ENCODE measurements around the gene KIF5B. TPM values are rescaled to one million over a fixed set of nuclear protein-coding genes. Genes with fewer than 3 reads are reported as not detected.
"Not testable (repeated sequence)": the region's sequence is repeated elsewhere in the genome, so short reads cannot be mapped to it uniquely, and the experiment has no call there.

Gene KIF5B
- total RNA-seq, 1 donor from 2014 or later: 103 TPM

GRCh38 chr10:31999070-31999660 lies 57.1 kb downstream of the KIF5B start:
- no peak for TF ChIP-seq CTCF (IDR thresholded peaks at IDR 0.05)
- Mint-ChIP-seq H3K4me1 (ENCODE audit: unreplicated experiment) (peaks cover 7% of the 10 kb centered on the region), H3K27ac (ENCODE audit: unreplicated experiment) (no peak overlapping the region), H3K27me3 (ENCODE audit: unreplicated experiment) (no peaks in the 10 kb centered on the region), H3K9me3 (ENCODE audit: unreplicated experiment) (no peaks in the 10 kb centered on the region), H3K36me3 (ENCODE audit: unreplicated experiment) (no peaks in the 10 kb centered on the region), H3K4me3 (ENCODE audit: unreplicated experiment) (no peak overlapping the region)
- DNase-seq (ENCODE audit: extremely low spot score, unreplicated experiment): no peak

- H3K9me3 Mint-ChIP-seq (ENCODE audit: unreplicated experiment): peaks cover 5% of the 10 kb centered on the region
- no peaks in the 10 kb centered on the region for H3K36me3 Mint-ChIP-seq (ENCODE audit: unreplicated experiment)
- no peaks in the 10 kb centered on the region for H3K27me3 Mint-ChIP-seq (ENCODE audit: unreplicated experiment)
- peaks cover 2% of the 10 kb centered on the region for H3K4me1 Mint-ChIP-seq (ENCODE audit: unreplicated experiment)
- TF ChIP-seq CTCF (IDR thresholded peaks at IDR 0.05): no peak
- no peak overlapping the region for H3K4me3 Mint-ChIP-seq (ENCODE audit: unreplicated experiment)
- no peak for DNase-seq (ENCODE audit: extremely low spot score, unreplicated experiment)
- no peak overlapping the region for H3K27ac Mint-ChIP-seq (ENCODE audit: unreplicated experiment)
Measured at GRCh38 chr10:31994926-31995325, 61.3 kb downstream of the KIF5B start.

GRCh38 chr10:31990937-31991336 lies 65.3 kb downstream of the KIF5B start:
- Mint-ChIP-seq H3K4me3 (ENCODE audit: unreplicated experiment) (no peak overlapping the region), H3K27me3 (ENCODE audit: unreplicated experiment) (no peaks in the 10 kb centered on the region), H3K9me3 (ENCODE audit: unreplicated experiment) (peaks cover 5% of the 10 kb centered on the region), H3K36me3 (ENCODE audit: unreplicated experiment) (no peaks in the 10 kb centered on the region), H3K27ac (ENCODE audit: unreplicated experiment) (no peak overlapping the region), H3K4me1 (ENCODE audit: unreplicated experiment) (no peaks in the 10 kb centered on the region)
- TF ChIP-seq CTCF (IDR thresholded peaks at IDR 0.05): no peak
- no peak for DNase-seq (ENCODE audit: extremely low spot score, unreplicated experiment)

- H3K27me3 Mint-ChIP-seq (ENCODE audit: unreplicated experiment); H3K9me3 Mint-ChIP-seq (ENCODE audit: unreplicated experiment); H3K4me3 Mint-ChIP-seq (ENCODE audit: unreplicated experiment); DNase-seq (ENCODE audit: extremely low spot score, unreplicated experiment); H3K4me1 Mint-ChIP-seq (ENCODE audit: unreplicated experiment); H3K36me3 Mint-ChIP-seq (ENCODE audit: unreplicated experiment); H3K27ac Mint-ChIP-seq (ENCODE audit: unreplicated experiment): not testable (repeated sequence)
Measured at GRCh38 chr10:31987786-31988185, 68.4 kb downstream of the KIF5B start.

- Mint-ChIP-seq H3K36me3 (ENCODE audit: unreplicated experiment) (no peaks in the 10 kb centered on the region), H3K4me1 (ENCODE audit: unreplicated experiment) (no peaks in the 10 kb centered on the region), H3K4me3 (ENCODE audit: unreplicated experiment) (no peak overlapping the region), H3K9me3 (ENCODE audit: unreplicated experiment) (peaks cover 4% of the 10 kb centered on the region), H3K27ac (ENCODE audit: unreplicated experiment) (no peak overlapping the region), H3K27me3 (ENCODE audit: unreplicated experiment) (no peaks in the 10 kb centered on the region)
- DNase-seq (ENCODE audit: extremely low spot score, unreplicated experiment): no peak
- TF ChIP-seq CTCF (IDR thresholded peaks at IDR 0.05): no peak
Measured at GRCh38 chr10:31982111-31982510, 74.1 kb downstream of the KIF5B start.

GRCh38 chr10:31980471-31980870 lies 75.8 kb downstream of the KIF5B start:
- no peak for DNase-seq (ENCODE audit: extremely low spot score, unreplicated experiment)
- no peaks in the 10 kb centered on the region for H3K36me3 Mint-ChIP-seq (ENCODE audit: unreplicated experiment)
- no peaks in the 10 kb centered on the region for H3K4me1 Mint-ChIP-seq (ENCODE audit: unreplicated experiment)
- no peak for TF ChIP-seq CTCF (IDR thresholded peaks at IDR 0.05)
- no peaks in the 10 kb centered on the region for H3K27me3 Mint-ChIP-seq (ENCODE audit: unreplicated experiment)
- no peak overlapping the region for H3K27ac Mint-ChIP-seq (ENCODE audit: unreplicated experiment)
- peaks cover 4% of the 10 kb centered on the region for H3K9me3 Mint-ChIP-seq (ENCODE audit: unreplicated experiment)
- no peak overlapping the region for H3K4me3 Mint-ChIP-seq (ENCODE audit: unreplicated experiment)

- not testable (repeated sequence) for H3K9me3 Mint-ChIP-seq (ENCODE audit: unreplicated experiment); H3K27ac Mint-ChIP-seq (ENCODE audit: unreplicated experiment)
Measured at GRCh38 chr10:31979071-31979470, 77.2 kb downstream of the KIF5B start.

More at GRCh38 chr10:31979071-31979470, 77.2 kb downstream of the KIF5B start:
- not testable (repeated sequence) for H3K4me3 Mint-ChIP-seq (ENCODE audit: unreplicated experiment); DNase-seq (ENCODE audit: extremely low spot score, unreplicated experiment); H3K36me3 Mint-ChIP-seq (ENCODE audit: unreplicated experiment); H3K4me1 Mint-ChIP-seq (ENCODE audit: unreplicated experiment); H3K27me3 Mint-ChIP-seq (ENCODE audit: unreplicated experiment)
